ENCODE measurements around the gene NLRP7. TPM values are rescaled to one million over a fixed set of nuclear protein-coding genes. Genes with fewer than 3 reads are reported as not detected.
"Not testable (repeated sequence)": the region's sequence is repeated elsewhere in the genome, so short reads cannot be mapped to it uniquely, and the experiment has no call there.

The NLRP7 gene
- total RNA-seq (2014; rRNA removed; shearing (Covaris generic); ENCODE audit: low replicate concordance), result 0.11 and 0.18 TPM in 2 replicates

DNA sequence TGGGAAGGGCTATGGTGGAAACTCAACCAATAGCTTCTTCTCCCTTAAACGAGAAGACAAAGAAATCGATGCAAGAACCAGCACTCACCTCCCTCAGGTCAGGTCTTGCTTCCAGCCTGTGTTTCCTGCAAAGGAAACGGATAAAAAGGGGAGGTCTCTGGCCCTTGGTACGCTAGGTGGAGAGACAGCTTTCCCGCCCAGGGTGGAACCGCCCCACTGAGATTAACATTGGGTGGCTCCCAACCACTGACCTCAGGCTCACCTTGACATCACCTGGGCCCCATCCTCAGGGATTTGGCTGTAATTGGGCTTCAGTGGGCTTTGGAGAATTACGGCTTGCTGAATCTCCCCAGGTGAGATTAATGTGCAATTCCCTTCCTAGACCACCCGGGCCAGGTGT, at the start of gene NLRP7:
TSS of gene NLRP7 (minus strand) at position 150 of the 400 bp plus-strand sequence.
- Histone ChIP-seq H3K9me2 (replicated peaks; ENCODE audit: insufficient read depth, low read length) (no peaks in the 10 kb centered on the region), H3K79me2 (ENCODE audit: low read length) (no peaks in the 10 kb centered on the region), H3K9me3 (ENCODE audit: low read length) (no peaks in the 10 kb centered on the region), H3K4me3 (ENCODE audit: low read length) (no peak within 1 kb of the TSS), H3K27me3 (ENCODE audit: low read length) (no peaks in the 10 kb centered on the region), H3K27ac (ENCODE audit: low read length) (no peak within 1 kb of the TSS), H4K20me1 (ENCODE audit: insufficient read depth, low read depth, low read length) (no peaks in the 10 kb centered on the region), H3K4me2 (ENCODE audit: low read depth, low read length, poor library complexity, severe bottlenecking) (no peak within 1 kb of the TSS), H2AFZ (ENCODE audit: low read length) (no peak within 1 kb of the TSS), H3K9ac (ENCODE audit: low read length) (no peak within 1 kb of the TSS), H3K4me1 (ENCODE audit: low read length) (peaks cover 17% of the 10 kb centered on the region), H3K36me3 (ENCODE audit: insufficient read depth, low read length) (no peaks in the 10 kb centered on the region)
- DNase-seq, result no peak

GRCh38 chr19:54995561-54995960, 48.2 kb upstream of the NLRP7 start:
- no peak overlapping the region for H3K4me3 ChIP-seq (ENCODE audit: low read length)
- H3K4me2 ChIP-seq (ENCODE audit: low read depth, low read length, poor library complexity, severe bottlenecking), result no peak overlapping the region
- no peak for DNase-seq
- no peaks in the 10 kb centered on the region for H4K20me1 ChIP-seq (ENCODE audit: insufficient read depth, low read depth, low read length)
- no peak overlapping the region for H3K27ac ChIP-seq (ENCODE audit: low read length)
- H3K9me3 ChIP-seq (ENCODE audit: low read length), result no peaks in the 10 kb centered on the region
- no peak overlapping the region for H2AFZ ChIP-seq (ENCODE audit: low read length)
- no peaks in the 10 kb centered on the region for H3K27me3 ChIP-seq (ENCODE audit: low read length)
- H3K36me3 ChIP-seq (ENCODE audit: insufficient read depth, low read length), result no peaks in the 10 kb centered on the region
- no peak overlapping the region for H3K9ac ChIP-seq (ENCODE audit: low read length)
- no peaks in the 10 kb centered on the region for H3K9me2 ChIP-seq (replicated peaks; ENCODE audit: insufficient read depth, low read length)
- H3K79me2 ChIP-seq (ENCODE audit: low read length), result no peaks in the 10 kb centered on the region
- H3K4me1 ChIP-seq (ENCODE audit: low read length), result no peaks in the 10 kb centered on the region

DNA sequence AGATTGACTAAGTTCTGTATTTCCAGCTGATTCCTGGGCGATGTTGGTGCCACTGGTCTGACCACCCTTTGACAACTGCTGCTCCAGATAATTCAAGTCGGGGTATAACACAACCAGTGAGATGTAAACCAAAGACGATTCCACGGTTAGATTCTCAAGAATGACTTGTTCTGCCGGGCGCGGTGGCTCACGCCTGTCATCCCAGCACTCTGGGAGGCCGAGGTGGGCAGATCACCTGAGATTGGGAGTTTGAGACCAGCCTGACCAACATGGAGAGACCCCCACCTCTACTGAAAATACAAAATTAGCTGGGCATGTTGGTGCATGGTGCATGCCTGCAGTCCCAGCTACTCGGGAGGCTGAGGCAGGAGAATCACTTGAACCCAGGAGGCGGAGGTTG, 42.2 kb upstream of the NLRP7 start:
- H2AFZ ChIP-seq (ENCODE audit: low read length); H4K20me1 ChIP-seq (ENCODE audit: insufficient read depth, low read depth, low read length); H3K4me1 ChIP-seq (ENCODE audit: low read length); H3K4me3 ChIP-seq (ENCODE audit: low read length); H3K27ac ChIP-seq (ENCODE audit: low read length); H3K4me2 ChIP-seq (ENCODE audit: low read depth, low read length, poor library complexity, severe bottlenecking); H3K9me3 ChIP-seq (ENCODE audit: low read length); DNase-seq; H3K36me3 ChIP-seq (ENCODE audit: insufficient read depth, low read length); H3K79me2 ChIP-seq (ENCODE audit: low read length); H3K9ac ChIP-seq (ENCODE audit: low read length); H3K27me3 ChIP-seq (ENCODE audit: low read length); H3K9me2 ChIP-seq (replicated peaks; ENCODE audit: insufficient read depth, low read length): not testable (repeated sequence)

- not testable (repeated sequence) for H3K27ac ChIP-seq (ENCODE audit: low read length); H3K9me3 ChIP-seq (ENCODE audit: low read length); H3K4me3 ChIP-seq (ENCODE audit: low read length)
Measured at GRCh38 chr19:54982562-54982961, 35.2 kb upstream of the NLRP7 start.

GRCh38 chr19:54973229-54974090, 26.1 kb upstream of the NLRP7 start:
- not testable (repeated sequence) for H3K27ac ChIP-seq (ENCODE audit: low read length); H3K4me2 ChIP-seq (ENCODE audit: low read depth, low read length, poor library complexity, severe bottlenecking); H3K36me3 ChIP-seq (ENCODE audit: insufficient read depth, low read length); H3K4me3 ChIP-seq (ENCODE audit: low read length); H3K27me3 ChIP-seq (ENCODE audit: low read length); DNase-seq; H3K79me2 ChIP-seq (ENCODE audit: low read length); H4K20me1 ChIP-seq (ENCODE audit: insufficient read depth, low read depth, low read length); H3K9me2 ChIP-seq (replicated peaks; ENCODE audit: insufficient read depth, low read length); H3K9me3 ChIP-seq (ENCODE audit: low read length); H2AFZ ChIP-seq (ENCODE audit: low read length); H3K4me1 ChIP-seq (ENCODE audit: low read length); H3K9ac ChIP-seq (ENCODE audit: low read length)

More at GRCh38 chr19:54982562-54982961, 35.2 kb upstream of the NLRP7 start:
- H2AFZ ChIP-seq (ENCODE audit: low read length); H3K79me2 ChIP-seq (ENCODE audit: low read length); H3K4me1 ChIP-seq (ENCODE audit: low read length); H4K20me1 ChIP-seq (ENCODE audit: insufficient read depth, low read depth, low read length); H3K9me2 ChIP-seq (replicated peaks; ENCODE audit: insufficient read depth, low read length); H3K27me3 ChIP-seq (ENCODE audit: low read length); H3K36me3 ChIP-seq (ENCODE audit: insufficient read depth, low read length); H3K4me2 ChIP-seq (ENCODE audit: low read depth, low read length, poor library complexity, severe bottlenecking); H3K9ac ChIP-seq (ENCODE audit: low read length); DNase-seq: not testable (repeated sequence)

- H3K79me2 ChIP-seq (ENCODE audit: low read length), result peaks cover 13% of the 10 kb centered on the region
- not testable (repeated sequence) for H3K9ac ChIP-seq (ENCODE audit: low read length); H3K36me3 ChIP-seq (ENCODE audit: insufficient read depth, low read length); DNase-seq; H3K4me2 ChIP-seq (ENCODE audit: low read depth, low read length, poor library complexity, severe bottlenecking); H3K9me2 ChIP-seq (replicated peaks; ENCODE audit: insufficient read depth, low read length); H2AFZ ChIP-seq (ENCODE audit: low read length); H3K4me3 ChIP-seq (ENCODE audit: low read length); H3K9me3 ChIP-seq (ENCODE audit: low read length); H3K27me3 ChIP-seq (ENCODE audit: low read length); H4K20me1 ChIP-seq (ENCODE audit: insufficient read depth, low read depth, low read length); H3K27ac ChIP-seq (ENCODE audit: low read length)
- peaks cover 11% of the 10 kb centered on the region; the same call in 1 of the 2 replicates for H3K4me1 ChIP-seq (ENCODE audit: low read length)
Measured at GRCh38 chr19:54971446-54971845, 24.1 kb upstream of the NLRP7 start.

GRCh38 chr19:54969647-54970046, 22.3 kb upstream of the NLRP7 start:
- Histone ChIP-seq H3K27ac (ENCODE audit: low read length) (no peak overlapping the region), H3K79me2 (ENCODE audit: low read length) (peaks cover 13% of the 10 kb centered on the region)
- DNase-seq, result no peak

DNA sequence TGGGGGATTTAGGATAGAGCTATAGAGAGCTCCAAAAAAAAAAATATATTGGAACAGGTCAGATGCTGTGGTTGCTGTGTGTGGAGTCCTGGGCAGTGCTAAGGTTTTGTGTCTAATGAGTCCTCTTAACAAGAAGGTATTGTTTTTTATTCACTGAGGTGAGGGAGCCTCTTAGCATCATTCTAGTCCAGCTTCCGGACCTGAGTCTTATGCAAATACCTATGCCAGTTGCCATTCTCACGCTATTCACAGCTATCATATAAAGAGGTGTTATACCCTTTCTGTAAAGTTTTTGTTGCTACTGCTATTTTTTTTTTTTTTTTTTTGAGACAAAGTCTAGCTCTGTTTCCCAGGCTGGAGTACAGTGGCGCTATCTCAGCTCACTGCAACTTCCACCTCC, 20.3 kb upstream of the NLRP7 start:
- Histone ChIP-seq H3K4me1 (ENCODE audit: low read length) (peaks cover 11% of the 10 kb centered on the region; the same call in 1 of the 2 replicates), H3K79me2 (ENCODE audit: low read length) (peaks cover 13% of the 10 kb centered on the region), H3K4me3 (ENCODE audit: low read length) (peak overlapping the region; percentile 68), H3K27me3 (ENCODE audit: low read length) (no peaks in the 10 kb centered on the region), H3K36me3 (ENCODE audit: insufficient read depth, low read length) (no peaks in the 10 kb centered on the region), H3K9ac (ENCODE audit: low read length) (peak overlapping the region; percentile 64), H3K27ac (ENCODE audit: low read length) (no peak overlapping the region), H2AFZ (ENCODE audit: low read length) (no peak overlapping the region), H3K4me2 (ENCODE audit: low read depth, low read length, poor library complexity, severe bottlenecking) (peak overlapping the region; percentile 75), H3K9me3 (ENCODE audit: low read length) (no peaks in the 10 kb centered on the region), H3K9me2 (replicated peaks; ENCODE audit: insufficient read depth, low read length) (no peaks in the 10 kb centered on the region), H4K20me1 (ENCODE audit: insufficient read depth, low read depth, low read length) (no peaks in the 10 kb centered on the region)
- DNase-seq, result no peak

More at GRCh38 chr19:54969647-54970046, 22.3 kb upstream of the NLRP7 start:
- Histone ChIP-seq H3K9me2 (replicated peaks; ENCODE audit: insufficient read depth, low read length) (no peaks in the 10 kb centered on the region), H4K20me1 (ENCODE audit: insufficient read depth, low read depth, low read length) (no peaks in the 10 kb centered on the region), H3K27me3 (ENCODE audit: low read length) (no peaks in the 10 kb centered on the region), H3K36me3 (ENCODE audit: insufficient read depth, low read length) (no peaks in the 10 kb centered on the region), H3K9ac (ENCODE audit: low read length) (no peak overlapping the region), H3K4me1 (ENCODE audit: low read length) (peaks cover 11% of the 10 kb centered on the region; the same call in 1 of the 2 replicates), H3K4me2 (ENCODE audit: low read depth, low read length, poor library complexity, severe bottlenecking) (no peak overlapping the region), H3K4me3 (ENCODE audit: low read length) (no peak overlapping the region), H3K9me3 (ENCODE audit: low read length) (no peaks in the 10 kb centered on the region), H2AFZ (ENCODE audit: low read length) (no peak overlapping the region)
